Neural cell (in vitro differentiated cells): Measurements from ENCODE around the gene PLP2. TPM values are rescaled to one million over a fixed set of nuclear protein-coding genes. Genes with fewer than 3 reads are reported as not detected.

Experiments
- H2AFZ ChIP-seq: fragments of 200-600, 300-800 bp; sonication (generic), shearing (Covaris generic); 2 replicates; pipeline ENCODE4 v1.6.0; 2014; ENCODE audit warnings: low read depth, mild to moderate bottlenecking, antibody characterized with exemption, low read length, moderate library complexity
- H3F3A ChIP-seq: fragments of 200-600 bp; shearing (Covaris generic); 2 replicates; pipeline ENCODE4 v1.6.1; 2016; ENCODE audit warnings: mild to moderate bottlenecking, moderate library complexity, mixed read lengths, antibody characterized with exemption, low read length; ENCODE audit not compliant: insufficient read depth, poor library complexity, severe bottlenecking
- H3K27ac ChIP-seq: fragments of 200-600, 300-800 bp; sonication (generic), shearing (Covaris generic); 2 replicates; pipeline ENCODE4 v1.5.1; 2014; ENCODE audit warnings: mild to moderate bottlenecking, low read length, moderate library complexity
- H3K27me3 ChIP-seq: fragments of 300-800, 200-600 bp; sonication (generic), shearing (Covaris generic); 2 replicates; pipeline ENCODE4 v1.6.0; 2014; ENCODE audit warnings: mild to moderate bottlenecking, low read depth, low read length, moderate library complexity; ENCODE audit not compliant: insufficient read depth
- H3K36me3 ChIP-seq: fragments of 300-800, 200-600 bp; sonication (generic), shearing (Covaris generic); 2 replicates; pipeline ENCODE4 v1.5.1; 2014; ENCODE audit warnings: mild to moderate bottlenecking, antibody characterized with exemption, low read length, moderate library complexity; ENCODE audit not compliant: insufficient read depth
- H3K4me2 ChIP-seq: fragments of 300-800, 200-600 bp; sonication (generic), shearing (Covaris generic); 2 replicates; pipeline ENCODE4 v1.6.0; 2014; ENCODE audit warnings: mild to moderate bottlenecking, low read length
- H3K4me3 ChIP-seq: fragments of 300-800, 200-600 bp; sonication (generic), shearing (Covaris generic); 2 replicates; pipeline ENCODE4 v1.5.1; 2014; ENCODE audit warnings: mild to moderate bottlenecking, low read length, moderate library complexity
- H3K79me2 ChIP-seq: fragments of 200-600 bp; shearing (Covaris generic); replicated peaks from 2 replicates; pipeline ENCODE4 v1.6.0; 2014; ENCODE audit warnings: mild to moderate bottlenecking, low read length, moderate library complexity; ENCODE audit not compliant: insufficient read depth
- H3K9ac ChIP-seq: fragments of 300-800, 200-600 bp; sonication (generic), shearing (Covaris generic); 2 replicates; pipeline ENCODE4 v1.6.1; 2016; ENCODE audit warnings: mild to moderate bottlenecking, low read length, mixed read lengths
- H3K9me2 ChIP-seq: fragments of 200-600 bp; shearing (Covaris generic); 2 replicates; pipeline ENCODE4 v1.6.1; 2016; ENCODE audit warnings: mild to moderate bottlenecking, low read length, mixed read lengths; ENCODE audit not compliant: insufficient read depth
- H3K9me3 ChIP-seq: fragments of 200-600, 300-800 bp; sonication (generic), shearing (Covaris generic); 2 replicates; pipeline ENCODE4 v1.6.1; 2016; ENCODE audit warnings: mild to moderate bottlenecking, mixed run types, low read length, moderate library complexity, mixed read lengths
- H4K20me1 ChIP-seq: fragments of 200-600 bp; shearing (Covaris generic); 2 replicates; pipeline ENCODE4 v1.6.1; 2016; ENCODE audit warnings: mild to moderate bottlenecking, mixed run types; ENCODE audit not compliant: insufficient read depth
- EP300 ChIP-seq: fragments of 450-650 bp; conservative IDR thresholded peaks from 2 replicates; pipeline ENCODE4 v1.6.1; 2014; ENCODE audit warnings: antibody characterized with exemption, mild to moderate bottlenecking, moderate library complexity; ENCODE audit not compliant: poor library complexity, severe bottlenecking
- EZH2 ChIP-seq: fragments of 200-600, 300-800 bp; shearing (Covaris generic), sonication (generic); IDR thresholded peaks from 2 replicates; pipeline ENCODE4 v1.6.1; 2014; ENCODE audit warnings: antibody characterized with exemption, low read length, borderline replicate concordance, mild to moderate bottlenecking; ENCODE audit not compliant: insufficient read depth, poor library complexity, severe bottlenecking
- MXI1 ChIP-seq: fragments of 450-650 bp; conservative IDR thresholded peaks from 2 replicates; pipeline ENCODE4 v1.6.1; 2014; ENCODE audit warnings: antibody characterized with exemption, mild to moderate bottlenecking; ENCODE audit not compliant: poor library complexity, severe bottlenecking
- POLR2AphosphoS5 ChIP-seq: IDR thresholded peaks from 2 replicates; pipeline ENCODE4 v1.6.1; 2012
- RAD21 ChIP-seq: fragments of 450-650 bp; conservative IDR thresholded peaks from 2 replicates; pipeline ENCODE4 v1.6.1; 2014; ENCODE audit warnings: antibody characterized with exemption, mild to moderate bottlenecking, moderate library complexity
- SMC3 ChIP-seq: fragments of 450-650 bp; conservative IDR thresholded peaks from 2 replicates; pipeline ENCODE4 v1.6.1; 2014; ENCODE audit warnings: antibody characterized with exemption, mild to moderate bottlenecking, moderate library complexity; ENCODE audit not compliant: poor library complexity
- TAF1 ChIP-seq: IDR thresholded peaks from 2 replicates; pipeline ENCODE4 v1.6.1; 2012; ENCODE audit warnings: low read depth
- polyA plus RNA-seq: library from polyadenylated mRNA; depleted of rRNA; stranded (reverse); fragments of >200 nt; gene quantifications from 2 replicates; pipeline ENCODE4 v1.2.3, GENCODE V29; 2014
- TF ChIP-seq, protein P1 (sequence below): fragments of 450-650 bp; IDR thresholded peaks from 2 replicates; pipeline ENCODE4 v1.5.1; 2014; ENCODE audit warnings: antibody characterized with exemption, mild to moderate bottlenecking, moderate library complexity; ENCODE audit not compliant: poor library complexity, severe bottlenecking
- TF ChIP-seq, protein P2 (sequence below): IDR thresholded peaks from 2 replicates; pipeline ENCODE4 v1.6.1; 2012; ENCODE audit warnings: borderline replicate concordance

PLP2 gene
- polyA plus RNA-seq, 1 donor from 2014 or later, result not detected

DNA sequence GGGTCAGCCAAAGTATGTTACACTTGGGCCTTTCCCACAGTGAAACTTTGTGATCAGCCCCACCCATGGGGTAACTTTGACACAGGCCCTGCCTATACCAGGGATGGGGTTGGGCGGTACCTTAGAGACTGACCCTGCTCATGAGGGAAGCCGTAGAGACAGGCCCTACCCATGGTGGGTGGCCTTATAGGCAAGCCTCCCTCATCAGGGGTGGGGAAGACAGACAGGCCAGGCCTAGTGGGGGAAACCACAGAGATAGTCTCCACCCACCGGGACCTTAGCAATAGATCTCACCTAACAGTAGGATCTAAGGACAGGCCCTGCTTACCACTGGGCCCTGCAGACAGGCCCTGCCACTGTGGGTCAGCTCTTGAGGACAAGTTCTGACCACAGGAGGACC lies 6.8 kb downstream of the PLP2 start:
- Histone ChIP-seq H3F3A (no peaks in the 10 kb centered on the region), H3K9me3 (no peaks in the 10 kb centered on the region), H3K4me3 (no peak overlapping the region), H3K36me3 (no peaks in the 10 kb centered on the region), H3K9ac (no peak overlapping the region), H4K20me1 (no peaks in the 10 kb centered on the region), H3K79me2 (no peaks in the 10 kb centered on the region), H3K27ac (no peak overlapping the region), H2AFZ (no peak overlapping the region), H3K4me2 (no peak overlapping the region), H3K27me3 (no peaks in the 10 kb centered on the region), H3K9me2 (no peaks in the 10 kb centered on the region)
- TF ChIP-seq TAF1, result no peak
- TF ChIP-seq POLR2AphosphoS5, result no peak
- no peak for TF ChIP-seq EZH2
- TF ChIP-seq SMC3, result no peak
- TF ChIP-seq, protein P1, sequence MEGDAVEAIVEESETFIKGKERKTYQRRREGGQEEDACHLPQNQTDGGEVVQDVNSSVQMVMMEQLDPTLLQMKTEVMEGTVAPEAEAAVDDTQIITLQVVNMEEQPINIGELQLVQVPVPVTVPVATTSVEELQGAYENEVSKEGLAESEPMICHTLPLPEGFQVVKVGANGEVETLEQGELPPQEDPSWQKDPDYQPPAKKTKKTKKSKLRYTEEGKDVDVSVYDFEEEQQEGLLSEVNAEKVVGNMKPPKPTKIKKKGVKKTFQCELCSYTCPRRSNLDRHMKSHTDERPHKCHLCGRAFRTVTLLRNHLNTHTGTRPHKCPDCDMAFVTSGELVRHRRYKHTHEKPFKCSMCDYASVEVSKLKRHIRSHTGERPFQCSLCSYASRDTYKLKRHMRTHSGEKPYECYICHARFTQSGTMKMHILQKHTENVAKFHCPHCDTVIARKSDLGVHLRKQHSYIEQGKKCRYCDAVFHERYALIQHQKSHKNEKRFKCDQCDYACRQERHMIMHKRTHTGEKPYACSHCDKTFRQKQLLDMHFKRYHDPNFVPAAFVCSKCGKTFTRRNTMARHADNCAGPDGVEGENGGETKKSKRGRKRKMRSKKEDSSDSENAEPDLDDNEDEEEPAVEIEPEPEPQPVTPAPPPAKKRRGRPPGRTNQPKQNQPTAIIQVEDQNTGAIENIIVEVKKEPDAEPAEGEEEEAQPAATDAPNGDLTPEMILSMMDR, result no peak
- no peak for TF ChIP-seq MXI1
- TF ChIP-seq, protein P2, sequence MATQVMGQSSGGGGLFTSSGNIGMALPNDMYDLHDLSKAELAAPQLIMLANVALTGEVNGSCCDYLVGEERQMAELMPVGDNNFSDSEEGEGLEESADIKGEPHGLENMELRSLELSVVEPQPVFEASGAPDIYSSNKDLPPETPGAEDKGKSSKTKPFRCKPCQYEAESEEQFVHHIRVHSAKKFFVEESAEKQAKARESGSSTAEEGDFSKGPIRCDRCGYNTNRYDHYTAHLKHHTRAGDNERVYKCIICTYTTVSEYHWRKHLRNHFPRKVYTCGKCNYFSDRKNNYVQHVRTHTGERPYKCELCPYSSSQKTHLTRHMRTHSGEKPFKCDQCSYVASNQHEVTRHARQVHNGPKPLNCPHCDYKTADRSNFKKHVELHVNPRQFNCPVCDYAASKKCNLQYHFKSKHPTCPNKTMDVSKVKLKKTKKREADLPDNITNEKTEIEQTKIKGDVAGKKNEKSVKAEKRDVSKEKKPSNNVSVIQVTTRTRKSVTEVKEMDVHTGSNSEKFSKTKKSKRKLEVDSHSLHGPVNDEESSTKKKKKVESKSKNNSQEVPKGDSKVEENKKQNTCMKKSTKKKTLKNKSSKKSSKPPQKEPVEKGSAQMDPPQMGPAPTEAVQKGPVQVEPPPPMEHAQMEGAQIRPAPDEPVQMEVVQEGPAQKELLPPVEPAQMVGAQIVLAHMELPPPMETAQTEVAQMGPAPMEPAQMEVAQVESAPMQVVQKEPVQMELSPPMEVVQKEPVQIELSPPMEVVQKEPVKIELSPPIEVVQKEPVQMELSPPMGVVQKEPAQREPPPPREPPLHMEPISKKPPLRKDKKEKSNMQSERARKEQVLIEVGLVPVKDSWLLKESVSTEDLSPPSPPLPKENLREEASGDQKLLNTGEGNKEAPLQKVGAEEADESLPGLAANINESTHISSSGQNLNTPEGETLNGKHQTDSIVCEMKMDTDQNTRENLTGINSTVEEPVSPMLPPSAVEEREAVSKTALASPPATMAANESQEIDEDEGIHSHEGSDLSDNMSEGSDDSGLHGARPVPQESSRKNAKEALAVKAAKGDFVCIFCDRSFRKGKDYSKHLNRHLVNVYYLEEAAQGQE, result no peak
- TF ChIP-seq EP300, result no peak
- TF ChIP-seq RAD21, result no peak

DNA sequence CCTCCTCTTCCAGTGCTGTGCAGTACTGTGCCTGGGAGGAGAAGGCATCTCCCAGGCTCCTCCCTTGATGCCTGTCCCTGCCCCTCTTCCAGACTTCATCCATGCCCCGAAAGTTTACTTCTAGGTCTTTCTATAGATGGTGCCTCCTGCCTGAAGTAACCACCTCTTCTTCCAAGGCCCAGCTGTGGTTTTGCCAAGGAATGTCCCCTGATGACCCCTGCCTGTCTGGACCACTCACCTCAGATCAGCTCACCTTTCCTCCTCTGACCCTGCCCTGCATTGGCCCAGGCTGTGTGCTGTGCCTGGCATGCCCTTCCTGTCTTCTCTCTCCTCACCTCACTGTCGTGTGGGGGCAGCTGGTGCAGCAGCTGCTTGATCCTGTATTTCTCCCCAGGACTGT lies 7.7 kb downstream of the PLP2 start:
- no peaks in the 10 kb centered on the region for H3K9me3 ChIP-seq

More for the DNA sequence above, 7.7 kb downstream of the PLP2 start:
- Histone ChIP-seq H3K27me3 (no peaks in the 10 kb centered on the region), H3K9ac (no peak overlapping the region), H3K9me2 (no peaks in the 10 kb centered on the region), H3F3A (no peaks in the 10 kb centered on the region), H3K27ac (no peak overlapping the region), H3K79me2 (no peaks in the 10 kb centered on the region), H2AFZ (no peak overlapping the region), H3K36me3 (no peaks in the 10 kb centered on the region), H3K4me3 (no peak overlapping the region), H4K20me1 (no peaks in the 10 kb centered on the region), H3K4me2 (no peak overlapping the region)
- TF ChIP-seq EP300 (no peak), EZH2 (no peak), TAF1 (no peak), POLR2AphosphoS5 (no peak), MXI1 (no peak), SMC3 (no peak), RAD21 (no peak)
- TF ChIP-seq, protein P1, result no peak
